MM.1S (cell line): ENCODE results near the gene BDNF.

ENCODE experiments used
- DNase-seq: peaks from one replicate; pipeline ENCODE4 v3.0.0-alpha.2; 2015
- H2AFZ ChIP-seq: fragments of 300-600 bp; sonication (generic); 2 replicates; pipeline ENCODE4 v1.6.0; 2016; ENCODE audit warnings: antibody characterized with exemption, low read length
- H3F3A ChIP-seq: fragments of 300-600 bp; sonication (generic); 2 replicates; pipeline ENCODE4 v1.6.1; 2016; ENCODE audit warnings: mild to moderate bottlenecking, antibody characterized with exemption, low read length, moderate library complexity, mixed read lengths; ENCODE audit not compliant: insufficient read depth
- H3K27ac ChIP-seq: fragments of 300-600 bp; sonication (generic); 2 replicates; pipeline ENCODE4 v1.5.1; 2016; ENCODE audit warnings: mild to moderate bottlenecking, low read length
- H3K27me3 ChIP-seq: fragments of 300-600 bp; sonication (generic); replicated peaks from 2 replicates; pipeline ENCODE4 v1.6.0; 2016; ENCODE audit warnings: low read length; ENCODE audit not compliant: insufficient read depth
- H3K36me3 ChIP-seq: fragments of 300-600 bp; sonication (generic); replicated peaks from 2 replicates; pipeline ENCODE4 v1.6.1; 2016; ENCODE audit warnings: mild to moderate bottlenecking, low read length, mixed read lengths; ENCODE audit not compliant: insufficient read depth
- H3K4me1 ChIP-seq: fragments of 300-600 bp; sonication (generic); 2 replicates; pipeline ENCODE4 v1.6.1; 2016; ENCODE audit warnings: low read length, mixed read lengths
- H3K4me2 ChIP-seq: fragments of 300-600 bp; sonication (generic); 2 replicates; pipeline ENCODE4 v1.6.0; 2016; ENCODE audit warnings: low read depth, low read length
- H3K4me3 ChIP-seq: fragments of 300-600 bp; sonication (generic); 2 replicates; pipeline ENCODE4 v1.5.1; 2016; ENCODE audit warnings: low read length, mixed read lengths
- H3K79me2 ChIP-seq: fragments of 300-600 bp; sonication (generic); 2 replicates; pipeline ENCODE4 v1.6.1; 2016; ENCODE audit warnings: mixed run types, low read length, mixed read lengths
- H3K9ac ChIP-seq: fragments of 300-600 bp; sonication (generic); 2 replicates; pipeline ENCODE4 v1.6.1; 2016; ENCODE audit warnings: low read length, mixed read lengths
- H3K9me2 ChIP-seq: fragments of 300-600 bp; sonication (generic); replicated peaks from 2 replicates; pipeline ENCODE4 v1.6.1; 2016; ENCODE audit warnings: mild to moderate bottlenecking, low read length, mixed read lengths; ENCODE audit not compliant: insufficient read depth
- H3K9me3 ChIP-seq: fragments of 300-600 bp; sonication (generic); replicated peaks from 2 replicates; pipeline ENCODE4 v1.6.1; 2016; ENCODE audit warnings: mild to moderate bottlenecking, low read length, mixed read lengths; ENCODE audit not compliant: insufficient read depth
- H4K20me1 ChIP-seq: fragments of 300-600 bp; sonication (generic); 2 replicates; pipeline ENCODE4 v1.6.1; 2016; ENCODE audit warnings: mild to moderate bottlenecking, low read length, moderate library complexity, mixed read lengths; ENCODE audit not compliant: insufficient read depth
- EZH2 ChIP-seq: fragments of 300-600 bp; sonication (generic); optimal IDR thresholded peaks from 2 replicates; pipeline ENCODE3; 2017; ENCODE audit warnings: low read depth, mild to moderate bottlenecking, antibody characterized with exemption, low read length, mixed read lengths
- EZH2phosphoT487 ChIP-seq: fragments of 300-600 bp; sonication (generic); IDR thresholded peaks from 2 replicates; pipeline ENCODE4 v1.6.1; 2018; ENCODE audit warnings: antibody characterized with exemption, low read length
- TF ChIP-seq, protein P1 (sequence below): fragments of 300-600 bp; sonication (generic); IDR thresholded peaks from 2 replicates; pipeline ENCODE4 v1.5.1; 2016; ENCODE audit warnings: antibody characterized with exemption, low read length, mixed read lengths

BDNF gene

DNA sequence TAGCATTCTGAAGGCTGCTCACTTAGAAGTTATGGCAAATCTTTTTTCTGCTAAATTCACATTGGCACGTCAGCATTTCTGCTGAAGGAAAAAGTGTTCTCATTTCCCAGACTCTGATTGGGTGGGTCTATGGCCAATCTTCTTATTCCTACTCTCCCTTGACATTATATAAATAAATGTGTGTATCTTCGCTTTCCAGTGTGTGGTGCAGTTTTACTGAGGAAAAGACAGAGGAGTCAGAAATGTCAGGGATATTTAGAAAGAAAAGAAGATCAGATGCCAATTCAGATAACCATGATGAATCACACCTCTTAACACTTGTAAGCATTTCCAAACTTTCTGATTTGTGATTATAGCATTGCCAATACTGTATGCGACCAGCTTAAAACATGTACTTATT, 3.2 kb upstream of the BDNF start:
- DNase-seq = no peak
- TF ChIP-seq EZH2 (no peak), EZH2phosphoT487 (no peak)
- TF ChIP-seq, protein P1, sequence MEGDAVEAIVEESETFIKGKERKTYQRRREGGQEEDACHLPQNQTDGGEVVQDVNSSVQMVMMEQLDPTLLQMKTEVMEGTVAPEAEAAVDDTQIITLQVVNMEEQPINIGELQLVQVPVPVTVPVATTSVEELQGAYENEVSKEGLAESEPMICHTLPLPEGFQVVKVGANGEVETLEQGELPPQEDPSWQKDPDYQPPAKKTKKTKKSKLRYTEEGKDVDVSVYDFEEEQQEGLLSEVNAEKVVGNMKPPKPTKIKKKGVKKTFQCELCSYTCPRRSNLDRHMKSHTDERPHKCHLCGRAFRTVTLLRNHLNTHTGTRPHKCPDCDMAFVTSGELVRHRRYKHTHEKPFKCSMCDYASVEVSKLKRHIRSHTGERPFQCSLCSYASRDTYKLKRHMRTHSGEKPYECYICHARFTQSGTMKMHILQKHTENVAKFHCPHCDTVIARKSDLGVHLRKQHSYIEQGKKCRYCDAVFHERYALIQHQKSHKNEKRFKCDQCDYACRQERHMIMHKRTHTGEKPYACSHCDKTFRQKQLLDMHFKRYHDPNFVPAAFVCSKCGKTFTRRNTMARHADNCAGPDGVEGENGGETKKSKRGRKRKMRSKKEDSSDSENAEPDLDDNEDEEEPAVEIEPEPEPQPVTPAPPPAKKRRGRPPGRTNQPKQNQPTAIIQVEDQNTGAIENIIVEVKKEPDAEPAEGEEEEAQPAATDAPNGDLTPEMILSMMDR = no peak
- no peak overlapping the region for H3K4me2 ChIP-seq

DNA sequence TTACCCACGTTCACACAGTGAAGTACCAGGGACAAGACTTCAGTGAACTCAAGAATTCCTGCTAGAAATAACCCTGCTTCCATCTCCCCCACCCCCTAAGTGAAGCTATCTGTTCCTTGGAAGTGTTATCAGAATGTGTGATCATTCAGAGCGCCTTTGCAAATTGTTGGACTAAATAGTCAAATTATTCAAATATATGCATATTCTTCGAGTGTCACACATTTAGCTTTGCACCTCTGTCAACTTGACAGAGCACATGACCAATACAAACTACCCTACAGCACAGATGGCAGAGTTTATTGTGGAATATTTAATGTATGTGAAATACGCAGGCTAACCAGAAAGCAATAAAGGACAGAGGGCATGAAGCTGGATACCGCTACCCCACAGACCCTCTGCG, 2.6 kb upstream of the BDNF start:
- no peak overlapping the region for H3K27ac ChIP-seq
- H4K20me1 ChIP-seq = no peaks in the 10 kb centered on the region

More for the DNA sequence above, 3.2 kb upstream of the BDNF start:
- Histone ChIP-seq H4K20me1 (no peaks in the 10 kb centered on the region), H3F3A (peaks cover 5% of the 10 kb centered on the region; the same call in 1 of the 2 replicates), H3K36me3 (no peaks in the 10 kb centered on the region), H3K4me3 (no peak overlapping the region), H3K9me3 (no peaks in the 10 kb centered on the region), H3K27ac (no peak overlapping the region), H3K4me1 (0 out of 2 replicates have a peak, but pooled peaks cover 5% of the 10 kb centered on the region), H3K9ac (no peak overlapping the region), H2AFZ (no peak overlapping the region), H3K9me2 (no peaks in the 10 kb centered on the region), H3K27me3 (no peaks in the 10 kb centered on the region; the same call in 1 of the 2 replicates), H3K79me2 (no peaks in the 10 kb centered on the region)

DNA sequence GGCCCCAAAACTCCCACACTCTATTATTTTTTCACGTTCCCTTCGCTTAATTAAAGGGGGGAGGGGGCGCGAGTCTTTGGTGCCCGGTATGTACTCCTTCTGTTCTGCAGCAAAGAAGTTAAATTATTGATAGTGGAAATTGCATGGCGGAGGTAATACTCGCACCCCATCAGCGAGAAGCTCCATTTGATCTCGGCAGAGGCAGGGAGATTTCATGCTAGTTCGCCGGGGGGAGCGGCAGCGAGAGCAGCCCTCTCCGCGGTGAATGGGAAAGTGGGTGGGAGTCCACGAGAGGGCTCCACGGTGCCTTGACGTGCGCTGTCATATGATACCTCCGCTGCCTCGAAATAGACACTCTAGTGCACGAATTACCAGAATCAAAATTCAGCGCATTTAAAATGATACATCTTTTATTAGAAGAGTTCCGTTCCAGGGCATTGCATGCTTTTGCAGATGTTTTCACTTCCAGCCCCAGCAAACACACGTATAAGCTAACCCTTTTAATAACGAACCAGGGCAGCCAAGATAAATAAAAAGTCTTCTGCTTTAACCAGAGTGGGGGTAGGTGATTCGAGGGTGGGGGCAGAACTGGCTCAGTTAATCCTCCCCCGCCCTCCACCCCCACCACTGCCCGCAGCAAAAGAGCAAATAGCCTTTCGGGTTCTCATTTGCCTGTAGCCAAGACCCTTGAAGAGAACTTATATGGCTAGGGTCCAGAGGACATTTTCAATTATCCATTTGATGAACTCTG, 1.3 kb upstream of the BDNF start:
- Histone ChIP-seq H3K4me1 (0 out of 2 replicates have a peak, but pooled peaks cover 5% of the 10 kb centered on the region), H3K27me3 (no peaks in the 10 kb centered on the region; the same call in 1 of the 2 replicates), H4K20me1 (no peaks in the 10 kb centered on the region), H3K36me3 (no peaks in the 10 kb centered on the region), H3K4me3 (peak overlapping the region; percentile 68), H2AFZ (peak overlapping the region; percentile 76), H3K79me2 (no peaks in the 10 kb centered on the region), H3K4me2 (peak overlapping the region; percentile 80; the same call in 1 of the 2 replicates), H3K9ac (peak overlapping the region; percentile 17; the same call in 1 of the 2 replicates), H3K9me3 (no peaks in the 10 kb centered on the region), H3K9me2 (no peaks in the 10 kb centered on the region), H3F3A (peaks cover 5% of the 10 kb centered on the region; the same call in 1 of the 2 replicates), H3K27ac (no peak overlapping the region)
- TF ChIP-seq, protein P1 = peak; percentile 30
- TF ChIP-seq EZH2phosphoT487 = no peak
- DNase-seq = peak; percentile 41

More for the DNA sequence above, 2.6 kb upstream of the BDNF start:
- no peak for TF ChIP-seq EZH2
- TF ChIP-seq, protein P1 = no peak
- TF ChIP-seq EZH2phosphoT487 = no peak
- Histone ChIP-seq H3K79me2 (no peaks in the 10 kb centered on the region), H3K9me3 (no peaks in the 10 kb centered on the region), H3K9me2 (no peaks in the 10 kb centered on the region), H3K27me3 (no peaks in the 10 kb centered on the region; the same call in 1 of the 2 replicates), H3K4me1 (0 out of 2 replicates have a peak, but pooled peaks cover 5% of the 10 kb centered on the region), H3F3A (peaks cover 5% of the 10 kb centered on the region; the same call in 1 of the 2 replicates), H3K4me2 (no peak overlapping the region), H3K4me3 (no peak overlapping the region), H3K36me3 (no peaks in the 10 kb centered on the region), H2AFZ (no peak overlapping the region), H3K9ac (no peak overlapping the region)
- DNase-seq = no peak
